Stimulated activated naive B cell treated with anti-CD40 and anti-IgM and Interleukin-4, amounts not matched to agents 10 μg/mL and 1 μg/mL and 100 μg/mL, for 72 hours (primary cell): ENCODE data around the gene USF3.
"Not testable (repeated sequence)": the region's sequence is repeated elsewhere in the genome, so short reads cannot be mapped to it uniquely, and the experiment has no call there.

Source experiments
- ATAC-seq, 2 donors: fragments of 150-1000 bp; cut with Tn5 transposase; replicated peaks; 2 replicates each; pipeline ENCODE4 v1.10.0; 2021; ENCODE audit warnings: moderate library complexity in 1 of 2
- DNase-seq: peaks from one replicate; pipeline ENCODE4 v3.0.0; 2021
- H3K27ac Mint-ChIP-seq: one replicate; pipeline ENCODE4 v1.8.0; 2022; ENCODE audit warnings: mild to moderate bottlenecking, mixed read lengths
- H3K27me3 Mint-ChIP-seq, 2 donors: one replicate each; pipeline ENCODE4 v1.8.0; 2022; ENCODE audit warnings: mixed read lengths in 2 of 2
- H3K36me3 Mint-ChIP-seq, 2 donors: one replicate each; pipeline ENCODE4 v1.8.0; 2022; ENCODE audit warnings: mixed read lengths in 2 of 2, mild to moderate bottlenecking in 1 of 2
- H3K4me1 Mint-ChIP-seq, 2 donors: one replicate each; pipeline ENCODE4 v1.8.0; 2022; ENCODE audit warnings: mixed read lengths in 2 of 2, mild to moderate bottlenecking in 1 of 2
- H3K4me3 Mint-ChIP-seq, 2 donors: one replicate each; pipeline ENCODE4 v1.8.0; 2022; ENCODE audit warnings: mild to moderate bottlenecking in 2 of 2, mixed read lengths in 2 of 2, moderate library complexity in 1 of 2
- H3K9me3 Mint-ChIP-seq, 2 donors: one replicate each; pipeline ENCODE4 v1.8.0; 2022; ENCODE audit warnings: mixed read lengths in 2 of 2, mild to moderate bottlenecking in 1 of 2

USF3 gene

GRCh38 chr3:113659101-113659541, 37.3 kb downstream of the USF3 start:
- peaks cover 8 to 17% of the 10 kb centered on the region in 2 donors for H3K9me3 Mint-ChIP-seq
- peak overlapping the region; percentile 95 for H3K27ac Mint-ChIP-seq
- H3K4me1 Mint-ChIP-seq = peaks cover 70 to 90% of the 10 kb centered on the region in 2 donors
- peak overlapping the region; percentile 44 to 67 for H3K4me3 Mint-ChIP-seq
- H3K36me3 Mint-ChIP-seq = peaks cover 77 to 84% of the 10 kb centered on the region in 2 donors
- no peaks in the 10 kb centered on the region for H3K27me3 Mint-ChIP-seq
- ATAC-seq (peak; percentile 68 to 79), DNase-seq (peak; percentile 8)

- H3K36me3 Mint-ChIP-seq = peaks cover 69 to 75% of the 10 kb centered on the region in 2 donors
These were observed 38.3 kb downstream of the USF3 start for GRCh38 chr3:113658107-113658506.

GRCh38 chr3:113654851-113655250, 41.6 kb downstream of the USF3 start:
- DNase-seq = no peak
- Mint-ChIP-seq H3K36me3 (peaks cover 53 to 63% of the 10 kb centered on the region in 2 donors), H3K4me3 (no peak overlapping the region), H3K9me3 (peaks cover 8 to 16% of the 10 kb centered on the region in 2 donors), H3K4me1 (peaks cover 54 to 60% of the 10 kb centered on the region in 2 donors), H3K27me3 (no peaks in the 10 kb centered on the region), H3K27ac (no peak overlapping the region)
- ATAC-seq = no peak

More at GRCh38 chr3:113658107-113658506, 38.3 kb downstream of the USF3 start:
- Mint-ChIP-seq H3K27me3 (no peaks in the 10 kb centered on the region), H3K27ac (peak overlapping the region; percentile 57), H3K9me3 (peaks cover 8 to 17% of the 10 kb centered on the region in 2 donors), H3K4me3 (no peak overlapping the region), H3K4me1 (peaks cover 68 to 83% of the 10 kb centered on the region in 2 donors)
- DNase-seq (no peak), ATAC-seq (no peak)

GRCh38 chr3:113654310-113654709, 42.1 kb downstream of the USF3 start:
- ATAC-seq (no peak), DNase-seq (no peak)
- Mint-ChIP-seq H3K4me3 (no peak overlapping the region), H3K9me3 (peaks cover 8 to 12% of the 10 kb centered on the region in 2 donors), H3K36me3 (peaks cover 48 to 57% of the 10 kb centered on the region in 2 donors), H3K4me1 (peaks cover 49 to 55% of the 10 kb centered on the region in 2 donors), H3K27me3 (no peaks in the 10 kb centered on the region), H3K27ac (no peak overlapping the region)

GRCh38 chr3:113649174-113649845, 47.1 kb downstream of the USF3 start:
- Mint-ChIP-seq H3K4me1 (peaks cover 7 to 13% of the 10 kb centered on the region in 2 donors), H3K4me3 (no peak overlapping the region), H3K27ac (no peak overlapping the region), H3K9me3 (peaks cover 0 to 2% of the 10 kb centered on the region in 2 donors), H3K36me3 (peaks cover 11 to 37% of the 10 kb centered on the region in 2 donors), H3K27me3 (no peaks in the 10 kb centered on the region)
- no peak for DNase-seq
- no peak for ATAC-seq

- Mint-ChIP-seq H3K4me1 (peaks cover 7 to 13% of the 10 kb centered on the region in 2 donors), H3K36me3 (peaks cover 18 to 45% of the 10 kb centered on the region in 2 donors), H3K4me3 (no peak overlapping the region), H3K27ac (no peak overlapping the region), H3K9me3 (peaks cover 3 to 4% of the 10 kb centered on the region in 2 donors), H3K27me3 (no peaks in the 10 kb centered on the region)
- DNase-seq (no peak), ATAC-seq (no peak)
These were observed 47.9 kb downstream of the USF3 start for GRCh38 chr3:113648524-113648923.

GRCh38 chr3:113643583-113643982, 52.9 kb downstream of the USF3 start:
- peaks cover 2 to 18% of the 10 kb centered on the region in 2 donors for H3K4me1 Mint-ChIP-seq
- no peak overlapping the region for H3K27ac Mint-ChIP-seq
- H3K36me3 Mint-ChIP-seq = peaks cover 13 to 41% of the 10 kb centered on the region in 2 donors
- DNase-seq (no peak), ATAC-seq (no peak)
- no peaks in the 10 kb centered on the region for H3K27me3 Mint-ChIP-seq
- H3K9me3 Mint-ChIP-seq = peaks cover 3 to 4% of the 10 kb centered on the region in 2 donors
- no peak overlapping the region for H3K4me3 Mint-ChIP-seq

GRCh38 chr3:113638910-113639309, 57.5 kb downstream of the USF3 start:
- H3K9me3 Mint-ChIP-seq = peaks cover 0 to under 1% of the 10 kb centered on the region in 2 donors
- no peaks in the 10 kb centered on the region for H3K27me3 Mint-ChIP-seq
- DNase-seq = no peak
- H3K27ac Mint-ChIP-seq = no peak overlapping the region
- no peak for ATAC-seq
- peaks cover 4 to 25% of the 10 kb centered on the region in 2 donors for H3K4me1 Mint-ChIP-seq
- H3K36me3 Mint-ChIP-seq = peaks cover 7 to 17% of the 10 kb centered on the region in 2 donors
- no peak overlapping the region for H3K4me3 Mint-ChIP-seq

- ATAC-seq (no peak), DNase-seq (no peak)
- Mint-ChIP-seq H3K9me3 (no peaks in the 10 kb centered on the region), H3K27me3 (no peaks in the 10 kb centered on the region), H3K36me3 (peaks cover 2 to 7% of the 10 kb centered on the region in 2 donors), H3K4me1 (peaks cover 8 to 26% of the 10 kb centered on the region in 2 donors), H3K4me3 (no peak overlapping the region), H3K27ac (no peak overlapping the region)
These were observed 58.7 kb downstream of the USF3 start for GRCh38 chr3:113637756-113638155.

GRCh38 chr3:113636034-113636433, 60.4 kb downstream of the USF3 start:
- not testable (repeated sequence) for H3K36me3 Mint-ChIP-seq, H3K27me3 Mint-ChIP-seq, H3K27ac Mint-ChIP-seq, H3K9me3 Mint-ChIP-seq, ATAC-seq, H3K4me3 Mint-ChIP-seq, DNase-seq
- H3K4me1 Mint-ChIP-seq = peaks cover 11 to 30% of the 10 kb centered on the region in 2 donors

- peaks cover 20 to 41% of the 10 kb centered on the region in 2 donors for H3K4me1 Mint-ChIP-seq
- DNase-seq = no peak
- peaks cover 9 to 18% of the 10 kb centered on the region in 2 donors for H3K36me3 Mint-ChIP-seq
- ATAC-seq = no peak
- H3K27ac Mint-ChIP-seq = no peak overlapping the region
- no peak overlapping the region for H3K4me3 Mint-ChIP-seq
- H3K9me3 Mint-ChIP-seq = no peaks in the 10 kb centered on the region
- H3K27me3 Mint-ChIP-seq = no peaks in the 10 kb centered on the region
These were observed 61.5 kb downstream of the USF3 start for GRCh38 chr3:113634782-113635474.

GRCh38 chr3:113631573-113631972, 64.9 kb downstream of the USF3 start:
- Mint-ChIP-seq H3K27ac (peak overlapping the region; percentile 56), H3K27me3 (no peaks in the 10 kb centered on the region), H3K9me3 (no peaks in the 10 kb centered on the region), H3K4me3 (no peak overlapping the region), H3K36me3 (peaks cover 28 to 37% of the 10 kb centered on the region in 2 donors), H3K4me1 (peaks cover 33 to 61% of the 10 kb centered on the region in 2 donors)
- DNase-seq (no peak), ATAC-seq (no peak)

GRCh38 chr3:113630956-113631542, 65.4 kb downstream of the USF3 start:
- DNase-seq = no peak
- H3K27me3 Mint-ChIP-seq = no peaks in the 10 kb centered on the region
- peak; percentile 69 to 74 for ATAC-seq
- H3K4me1 Mint-ChIP-seq = peaks cover 36 to 64% of the 10 kb centered on the region in 2 donors
- no peaks in the 10 kb centered on the region for H3K9me3 Mint-ChIP-seq
- H3K4me3 Mint-ChIP-seq = no peak overlapping the region
- peaks cover 33 to 42% of the 10 kb centered on the region in 2 donors for H3K36me3 Mint-ChIP-seq
- H3K27ac Mint-ChIP-seq = peak overlapping the region; percentile 56
